Measurements from ENCODE around the gene USP53. TPM values are rescaled to one million over a fixed set of nuclear protein-coding genes. Genes with fewer than 3 reads are reported as not detected.

The USP53 gene
- total and polyA plus RNA-seq, 2 of the 13 experiments (the other 11 are each of a cell fraction or from before 2014, with no cell fraction given): 5.3 to 8.1 TPM

- Histone ChIP-seq H4K20me1 (ENCODE audit: insufficient read depth, low read length) (peaks cover 12% of the 10 kb centered on the region; the same call in 1 of the 2 replicates), H3K4me3 (replicated peaks in 1 of 3; ENCODE audit: insufficient read depth in 1 of 3, low read depth in 2 of 3, low read length in 3 of 3) (no peak overlapping the region), H3K4me2 (ENCODE audit: low read depth, low read length) (no peak overlapping the region), H3K9ac (ENCODE audit: insufficient read depth, low read depth, low read length) (no peak overlapping the region), H3K4me1 (ENCODE audit: insufficient read depth, low read length) (peaks cover 31% of the 10 kb centered on the region), H3K79me2 (ENCODE audit: insufficient read depth, low read length) (peaks cover 34% of the 10 kb centered on the region), H3K27ac (ENCODE audit: extremely low read length, insufficient read depth, low read length) (no peak overlapping the region), H3K9me3 (ENCODE audit: low read length) (no peaks in the 10 kb centered on the region), H3K36me3 (replicated peaks in 1 of 2; ENCODE audit: control insufficient read depth in 1 of 2, insufficient read depth in 2 of 2, low read length in 2 of 2) (peaks cover 0 to 14% of the 10 kb centered on the region in 2 experiments; a peak in 4 of 5 replicates), H2AFZ (ENCODE audit: low read length) (no peak overlapping the region), H3K27me3 (ENCODE audit: control insufficient read depth in 1 of 2, insufficient read depth in 2 of 2, low read length in 2 of 2) (peaks cover 0 to 9% of the 10 kb centered on the region in 2 experiments; a peak in 2 of 5 replicates)
- ChIA-PET CTCF (ENCODE audit: low intra/inter-chr PET ratio, low total read pairs) (no interaction called here), POLR2A (no interaction called here)
- intact Hi-C loops (cut with micrococcal nuclease; ENCODE audit: unreplicated experiment) (no loop called here), in situ Hi-C loops (cut with HindIII; ENCODE audit: extremely low pct_ligation_motif_present, low pct_unique_long_range_greater_than_20kb) (loop anchor here (10.0 kb wide), 1 partner anchor 312 kb away; no protein-coding TSS in a partner anchor)
- WGBS (ENCODE audit: low lambda C conversion rate): 100% methylated on average over 2 of the region's 2 CpGs
- TF ChIP-seq POLR2A (IDR thresholded peaks at IDR 0.05; ENCODE audit: insufficient read depth in 1 of 2, low read depth in 2 of 2, low read length in 2 of 2) (peak in 1 of 2 experiments; percentile 18; a peak in 1 of 4 replicates), RBM22 (optimal IDR thresholded peaks at IDR 0.05; ENCODE audit: low read length) (peak; percentile 53), POLR2G (IDR thresholded peaks at IDR 0.05; ENCODE audit: low read depth, low read length) (peak; percentile 69), ZNF496 (CRISPR knock-in tag; IDR thresholded peaks at IDR 0.05; ENCODE audit: insufficient replicate concordance) (no peak), ZBTB10 (CRISPR knock-in tag; IDR thresholded peaks at IDR 0.05; ENCODE audit: borderline replicate concordance) (no peak), MED1 (CRISPR knock-in tag; IDR thresholded peaks at IDR 0.05) (no peak)
- ATAC-seq (no peak), DNase-seq (ENCODE audit: low spot score) (no peak), FAIRE-seq (no peak)
- BruUV-seq (replicated peaks): no TSS peak
These were observed 83.8 kb downstream of the USP53 start for GRCh38 chr4:119296356-119296755.
